Measurements from ENCODE around the gene MRPL57.

- TF ChIP-seq CTCF (IDR thresholded peaks at IDR 0.05) (no peak), POLR2A (IDR thresholded peaks at IDR 0.05) (no peak)
Measured at GRCh38 chr13:21218351-21219035, 42.0 kb downstream of the MRPL57 start.
